ENCODE data around the gene B3GNT2.
"Not testable (repeated sequence)": the region's sequence is repeated elsewhere in the genome, so short reads cannot be mapped to it uniquely, and the experiment has no call there.

The B3GNT2 gene

DNA sequence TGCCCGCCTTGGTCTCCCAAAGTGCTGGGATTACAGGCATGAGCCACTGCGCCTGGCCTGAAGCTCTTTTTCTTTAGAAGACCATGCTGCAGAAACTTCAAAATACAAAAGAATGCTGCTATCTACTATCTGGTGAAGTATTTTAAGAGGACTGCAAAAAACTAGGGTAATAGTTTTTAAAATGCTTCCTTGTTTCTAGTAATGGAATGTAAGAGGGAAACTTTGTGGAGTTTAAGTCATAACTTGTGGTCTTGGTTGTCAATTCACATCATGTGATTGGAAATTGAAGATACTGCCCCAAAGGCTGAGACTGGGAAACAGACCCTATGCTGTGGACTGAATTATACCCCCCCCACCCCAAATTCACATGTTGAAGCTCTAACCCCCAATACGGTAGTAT is 68.3 kb downstream of the B3GNT2 start:
- DNase-seq (ENCODE audit: low read depth), result no peak
- no peak for TF ChIP-seq CTCF (IDR thresholded peaks at IDR 0.05; ENCODE audit: control insufficient read depth, insufficient read depth, low read depth, low read length, missing control alignments)
- H3K4me3 ChIP-seq (ENCODE audit: control insufficient read depth, low read depth, low read length), result no peak overlapping the region

DNA sequence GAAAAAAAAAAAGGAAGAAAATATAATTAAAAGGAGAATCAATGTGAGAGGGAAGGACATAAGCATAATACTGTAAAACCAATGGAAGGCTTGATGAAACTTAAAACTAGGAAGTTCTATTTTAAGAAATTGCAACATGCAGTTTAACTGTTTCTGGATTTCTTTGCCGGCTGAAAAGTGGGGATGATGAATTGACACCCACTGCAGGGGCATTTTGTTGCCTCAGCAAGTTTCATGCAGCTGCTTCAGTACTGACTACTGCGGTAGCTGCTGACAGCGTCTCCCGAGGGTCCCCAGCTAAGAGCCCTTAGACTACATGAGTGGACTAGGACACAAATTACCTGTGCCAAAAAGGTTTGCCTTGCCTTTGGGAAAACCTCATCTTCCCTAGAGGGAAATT is 69.2 kb downstream of the B3GNT2 start:
- no peak overlapping the region for H3K4me3 ChIP-seq (ENCODE audit: control insufficient read depth, low read depth, low read length)
- TF ChIP-seq CTCF (IDR thresholded peaks at IDR 0.05; ENCODE audit: control insufficient read depth, insufficient read depth, low read depth, low read length, missing control alignments), result no peak
- no peak for DNase-seq (ENCODE audit: low read depth)

GRCh38 chr2:62266433-62267038 is 70.6 kb downstream of the B3GNT2 start:
- no peak overlapping the region for H3K4me3 ChIP-seq (ENCODE audit: control insufficient read depth, low read depth, low read length)
- peak; percentile 51 for DNase-seq (ENCODE audit: low read depth)
- TF ChIP-seq CTCF (IDR thresholded peaks at IDR 0.05; ENCODE audit: control insufficient read depth, insufficient read depth, low read depth, low read length, missing control alignments), result no peak

GRCh38 chr2:62267696-62268095 is 71.8 kb downstream of the B3GNT2 start:
- no peak for TF ChIP-seq CTCF (IDR thresholded peaks at IDR 0.05; ENCODE audit: control insufficient read depth, insufficient read depth, low read depth, low read length, missing control alignments)
- DNase-seq (ENCODE audit: low read depth), result no peak

GRCh38 chr2:62268681-62269188 is 72.8 kb downstream of the B3GNT2 start:
- DNase-seq (ENCODE audit: low read depth); H3K4me3 ChIP-seq (ENCODE audit: control insufficient read depth, low read depth, low read length): not testable (repeated sequence)

More at GRCh38 chr2:62267696-62268095, 71.8 kb downstream of the B3GNT2 start:
- no peak overlapping the region for H3K4me3 ChIP-seq (ENCODE audit: control insufficient read depth, low read depth, low read length)

DNA sequence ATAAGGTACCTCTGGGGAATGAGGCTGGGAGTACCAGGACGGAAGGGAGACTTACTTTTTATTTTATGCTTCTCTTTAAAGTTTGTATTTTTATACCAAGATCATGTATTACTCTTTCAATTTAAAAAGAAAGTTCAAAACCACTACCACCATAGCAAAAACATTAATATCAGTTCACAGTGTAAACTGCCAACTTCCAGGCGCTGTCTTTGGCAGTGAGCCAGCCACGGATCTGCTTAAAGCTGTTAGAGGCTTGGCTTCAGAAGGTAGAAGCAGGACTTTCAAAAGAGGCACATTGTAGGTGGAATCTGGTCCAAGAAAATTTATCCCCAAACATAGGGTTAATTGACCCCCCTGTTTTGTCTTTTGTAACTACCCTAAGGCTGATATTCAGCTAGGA is 74.8 kb downstream of the B3GNT2 start:
- H3K4me3 ChIP-seq (ENCODE audit: control insufficient read depth, low read depth, low read length), result no peak overlapping the region
- no peak for TF ChIP-seq CTCF (IDR thresholded peaks at IDR 0.05; ENCODE audit: control insufficient read depth, insufficient read depth, low read depth, low read length, missing control alignments)
- no peak for DNase-seq (ENCODE audit: low read depth)
